HG03097 (cell line): ENCODE results near the gene CSNK1G2.

Source experiments
- ATAC-seq: cut with Tn5 transposase; IDR thresholded peaks from one replicate; pipeline ENCODE4 v1.9.1; 2021; ENCODE audit not compliant: unreplicated experiment, low FRiP score

The CSNK1G2 gene

GRCh38 chr19:2014731-2015607 is 74.0 kb downstream of the CSNK1G2 start:
- no peak for ATAC-seq

GRCh38 chr19:2015608-2015950 is 74.6 kb downstream of the CSNK1G2 start, which contains the start of gene BTBD2:
TSS of gene BTBD2 (minus strand) at chr19:2015714. CDS start at chr19:2015703, 11 bp downstream.
- ATAC-seq = no peak

- ATAC-seq = no peak
These were observed 75.3 kb downstream of the CSNK1G2 start for GRCh38 chr19:2016041-2016807.

- no peak for ATAC-seq
These were observed 77.8 kb downstream of the CSNK1G2 start for GRCh38 chr19:2018752-2019151.

GRCh38 chr19:2021453-2022140 is 80.6 kb downstream of the CSNK1G2 start:
- no peak for ATAC-seq

GRCh38 chr19:2022289-2022688 is 81.3 kb downstream of the CSNK1G2 start:
- no peak for ATAC-seq

- no peak for ATAC-seq
These were observed 85.8 kb downstream of the CSNK1G2 start for GRCh38 chr19:2026770-2027169.

- ATAC-seq = no peak
These were observed 86.4 kb downstream of the CSNK1G2 start for GRCh38 chr19:2027361-2027760.
